NCI-H526 treated with DMSO at 0.1 percent for 48 hours (cell line): ENCODE results near the gene ZIC1.

Experiments used
- DNase-seq: peaks from one replicate; lab custom pipeline; 2025; lab: John Stamatoyannopoulos, UW

The ZIC1 gene

DNA sequence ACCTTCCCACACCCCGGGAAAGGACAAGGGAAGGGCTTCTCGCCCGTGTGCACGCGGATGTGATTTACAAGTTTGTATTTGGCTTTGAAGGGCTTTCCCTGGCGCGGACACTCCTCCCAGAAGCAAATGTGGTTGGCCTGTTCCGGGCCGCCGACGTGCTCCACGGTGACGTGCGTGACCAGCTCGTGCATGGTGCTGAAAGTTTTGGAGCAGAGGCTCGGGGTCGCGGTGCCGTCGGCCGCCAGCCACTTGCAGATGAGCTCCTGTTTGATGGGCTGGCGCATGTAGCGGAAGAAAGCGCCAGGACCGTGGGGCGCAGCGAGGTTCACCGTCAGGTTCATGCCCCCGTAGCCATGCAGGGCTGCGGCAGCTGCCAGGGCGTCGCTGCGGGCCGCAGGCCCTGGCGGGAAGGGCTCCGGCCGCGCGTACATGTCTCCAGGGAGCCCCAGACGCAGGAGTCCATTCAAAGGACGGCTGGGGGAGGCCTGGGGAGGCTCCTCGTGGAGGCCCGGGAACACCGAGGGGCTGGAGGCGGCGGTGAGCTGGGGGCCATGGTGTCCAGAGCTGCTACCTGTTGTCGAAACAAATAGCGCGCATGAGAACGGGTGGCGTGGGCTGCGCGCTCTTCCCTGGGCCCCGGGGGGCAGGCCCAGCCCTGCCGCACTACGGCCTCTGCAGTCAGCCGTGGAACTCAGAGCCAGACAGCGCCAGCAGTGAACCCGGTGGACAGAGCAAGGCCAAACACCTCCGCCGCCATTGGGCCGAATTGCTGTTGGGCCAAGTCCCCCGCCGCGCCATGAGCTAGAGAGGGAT, 13.1 kb upstream of the ZIC1 start:
- no peak for DNase-seq

DNA sequence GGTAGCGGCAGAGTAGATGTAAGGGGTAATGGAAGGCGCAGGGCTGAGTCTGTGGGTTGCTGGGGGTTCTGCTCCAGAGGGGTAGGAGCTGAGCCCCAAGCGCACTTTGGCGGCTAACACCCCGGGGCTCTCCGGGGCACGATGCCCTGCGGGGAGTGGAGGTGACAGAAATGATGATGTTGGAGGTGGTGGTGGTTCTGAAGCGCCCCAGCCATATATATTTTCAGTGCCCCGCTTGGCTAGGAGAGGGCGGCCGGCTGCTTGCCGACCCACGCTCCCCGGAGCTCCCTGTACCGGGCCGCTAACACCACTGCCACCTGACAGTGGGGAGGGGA, 12.5 kb upstream of the ZIC1 start:
- no peak for DNase-seq

DNA sequence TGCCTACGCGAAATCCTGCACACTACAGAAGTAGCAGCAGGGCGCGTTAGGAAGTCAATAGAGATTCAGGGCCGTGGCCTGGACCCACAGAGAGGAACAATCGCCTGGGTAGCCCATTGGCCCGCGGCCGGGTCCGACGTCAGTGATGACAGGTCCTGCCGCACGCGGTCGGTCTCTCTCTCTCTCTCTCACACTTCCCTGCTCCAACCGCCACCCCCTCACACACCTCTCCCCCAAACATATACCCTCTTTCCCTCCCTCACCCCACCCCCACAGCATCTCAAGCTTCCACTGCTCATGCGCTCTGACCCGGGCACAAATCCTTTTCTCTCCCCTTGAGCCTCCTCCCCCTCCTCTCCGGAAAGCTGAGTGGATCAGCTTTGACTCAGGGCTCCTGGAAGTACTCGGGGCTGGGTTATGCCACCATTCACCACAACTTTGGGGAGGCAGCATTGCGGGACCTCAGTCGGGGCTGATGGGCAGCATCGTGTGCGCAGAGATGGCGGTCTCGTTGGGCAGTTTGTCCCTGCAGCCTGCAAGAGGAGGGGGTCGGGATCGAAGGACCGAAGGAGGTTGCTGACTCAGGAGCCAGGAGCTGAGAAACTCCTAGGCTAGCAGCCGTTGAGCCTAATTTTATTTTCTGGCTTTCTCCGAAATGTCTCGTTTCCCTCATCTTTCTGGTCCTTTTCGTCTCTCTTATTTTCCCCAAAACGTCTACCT, 11.8 kb upstream of the ZIC1 start:
- DNase-seq: no peak

DNA sequence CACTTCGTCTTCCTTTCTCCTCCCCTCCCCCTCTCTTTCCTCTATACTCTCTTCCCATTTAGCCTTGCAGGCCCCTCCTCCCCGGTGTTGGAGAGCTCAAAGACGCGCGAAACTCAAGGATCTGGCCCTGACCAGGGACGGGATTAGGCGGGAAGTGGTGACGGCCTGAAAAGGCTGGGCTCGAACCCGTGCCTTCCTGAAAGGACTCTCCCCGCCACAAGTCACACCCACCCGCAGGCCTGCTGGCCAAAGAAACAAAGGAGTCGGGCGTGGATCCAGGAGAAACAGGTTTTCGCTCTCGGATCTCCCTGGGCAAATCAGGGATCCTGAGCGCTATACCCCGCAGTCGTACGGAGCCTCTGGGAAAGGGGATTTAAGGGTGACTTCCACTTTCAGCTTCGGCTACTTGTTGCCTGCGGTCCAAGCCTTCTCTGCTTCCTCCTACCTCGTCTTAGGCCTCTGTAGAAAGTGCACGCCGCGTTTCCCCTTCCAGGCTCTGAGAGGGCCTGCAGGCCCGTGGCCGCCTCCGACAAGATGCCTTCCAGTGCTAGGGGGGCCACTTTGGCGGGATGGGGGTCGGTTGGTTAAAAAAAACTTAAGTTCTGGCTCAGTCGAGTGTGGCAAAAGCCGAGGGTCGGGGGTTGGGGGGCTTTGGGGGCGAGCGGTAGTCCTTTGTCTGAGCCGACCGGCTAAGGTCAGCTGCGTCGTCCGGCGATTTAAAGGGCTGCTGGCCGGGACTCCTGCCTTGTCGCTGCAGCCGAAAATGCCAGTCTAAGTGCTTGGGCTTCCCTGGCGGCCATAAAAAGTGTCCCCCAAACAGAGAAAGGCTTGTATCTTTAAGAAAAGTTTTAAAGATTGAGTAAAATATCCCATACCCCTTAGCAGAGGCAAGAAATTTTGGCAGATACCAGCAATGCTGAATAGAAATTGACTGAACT, 11.0 kb upstream of the ZIC1 start:
- DNase-seq: no peak

DNA sequence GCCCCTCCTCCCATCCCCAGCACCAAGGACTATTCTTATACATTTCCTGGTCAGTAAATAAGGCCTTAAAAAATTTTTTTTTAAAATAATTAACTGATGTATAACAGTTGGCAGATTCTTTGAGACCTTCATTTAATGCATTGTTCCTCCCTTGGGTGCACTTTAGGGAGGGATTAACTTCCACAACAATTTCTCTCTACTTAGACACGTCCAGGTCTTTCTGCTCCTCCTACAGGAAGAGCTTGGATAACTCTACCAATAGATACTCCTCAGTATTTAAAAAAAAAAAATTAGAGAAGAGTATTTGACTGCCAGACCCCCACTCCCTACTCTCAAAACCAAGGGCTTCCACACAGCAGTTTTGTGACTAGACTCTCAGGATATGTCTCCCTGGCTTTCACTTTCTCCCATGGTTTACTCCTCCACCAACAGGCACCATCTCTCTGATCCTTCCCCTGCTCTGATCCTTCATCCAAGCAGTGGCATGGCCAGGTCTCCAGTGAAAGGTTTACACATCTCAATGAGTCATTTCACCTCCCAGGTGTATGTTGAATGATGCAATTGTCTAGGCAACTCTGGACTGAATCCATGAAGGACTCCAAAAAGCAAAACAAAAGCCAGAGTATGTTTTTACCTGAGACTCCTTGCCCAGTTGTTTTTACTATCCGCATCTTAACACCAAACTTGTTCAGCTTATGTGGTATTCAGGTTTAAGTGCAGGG, 10.2 kb upstream of the ZIC1 start:
- DNase-seq: no peak

DNA sequence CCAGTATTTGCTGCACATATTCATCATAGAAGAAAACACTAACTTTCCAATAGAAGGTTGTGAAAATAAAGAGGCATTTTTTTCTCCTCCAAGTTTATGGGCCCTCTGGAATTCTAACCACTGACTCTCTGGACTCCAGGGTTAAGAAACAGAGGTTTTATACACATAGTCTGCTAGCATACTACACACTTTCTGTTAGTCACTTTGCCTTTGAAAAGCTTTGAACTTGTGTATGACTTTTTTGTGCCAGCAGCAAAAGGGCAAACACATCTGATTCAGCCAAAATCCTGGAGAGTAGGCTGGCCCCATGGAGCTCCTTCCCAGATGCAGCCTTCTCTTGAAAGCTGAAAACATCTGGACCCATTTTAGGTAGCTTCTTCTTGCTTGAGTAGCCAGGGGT, 9.1 kb upstream of the ZIC1 start:
- DNase-seq: no peak

DNA sequence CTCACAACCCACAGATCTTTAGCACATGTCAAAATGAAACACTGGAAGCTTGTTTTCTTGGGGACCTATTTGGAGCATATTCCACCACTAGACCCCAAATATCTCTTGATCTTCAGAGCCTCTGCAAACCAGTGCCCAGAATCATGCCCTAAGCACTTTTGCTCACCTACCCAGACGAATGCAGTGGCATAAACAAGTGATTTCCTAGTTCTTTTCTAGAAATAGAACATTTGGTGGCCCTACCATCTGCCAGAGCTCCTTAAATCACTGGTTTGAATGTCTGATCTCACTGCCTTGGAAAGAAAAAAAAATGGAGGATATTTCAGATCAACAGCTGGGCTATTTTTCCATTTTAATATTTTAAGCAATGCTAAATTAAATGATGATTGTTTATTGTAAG, 8.2 kb upstream of the ZIC1 start:
- DNase-seq: no peak

DNA sequence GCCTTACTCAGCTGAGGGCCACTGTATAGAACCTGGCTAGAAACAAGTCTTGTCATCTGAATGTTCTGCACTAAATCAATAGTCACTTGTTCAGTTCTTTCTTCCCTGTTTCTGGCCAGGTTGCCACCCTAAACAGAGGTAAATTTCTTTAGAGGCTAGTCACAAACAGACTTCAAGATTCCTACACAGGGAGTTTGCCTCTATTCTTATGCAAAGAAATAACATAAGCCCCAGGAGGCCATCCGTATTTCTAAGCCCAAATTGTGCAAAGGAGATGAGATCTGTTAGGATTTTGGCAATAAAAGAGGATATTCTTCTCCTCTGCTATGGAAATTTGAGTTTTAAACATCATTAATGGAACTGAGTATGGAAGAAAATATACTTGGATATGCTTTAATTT, 7.7 kb upstream of the ZIC1 start:
- DNase-seq: no peak

DNA sequence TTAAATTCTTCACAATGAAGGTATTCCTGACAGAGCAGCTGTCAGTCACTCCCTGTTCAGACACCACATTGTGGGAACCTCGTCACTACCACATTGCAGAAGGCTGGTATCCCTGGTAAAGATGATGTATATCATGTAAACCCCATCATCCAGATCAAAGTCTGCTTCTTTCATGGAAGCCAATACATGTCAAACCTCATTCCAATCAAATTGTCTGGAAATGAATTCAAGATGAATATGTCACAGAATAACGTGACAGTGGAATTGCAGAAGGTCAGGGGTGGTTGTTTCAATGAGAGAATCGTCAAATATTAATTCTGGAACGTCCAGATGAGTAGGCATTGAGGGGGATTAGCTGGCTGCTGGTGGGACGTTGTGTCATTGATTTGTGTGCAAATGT, 7.0 kb upstream of the ZIC1 start:
- no peak for DNase-seq

DNA sequence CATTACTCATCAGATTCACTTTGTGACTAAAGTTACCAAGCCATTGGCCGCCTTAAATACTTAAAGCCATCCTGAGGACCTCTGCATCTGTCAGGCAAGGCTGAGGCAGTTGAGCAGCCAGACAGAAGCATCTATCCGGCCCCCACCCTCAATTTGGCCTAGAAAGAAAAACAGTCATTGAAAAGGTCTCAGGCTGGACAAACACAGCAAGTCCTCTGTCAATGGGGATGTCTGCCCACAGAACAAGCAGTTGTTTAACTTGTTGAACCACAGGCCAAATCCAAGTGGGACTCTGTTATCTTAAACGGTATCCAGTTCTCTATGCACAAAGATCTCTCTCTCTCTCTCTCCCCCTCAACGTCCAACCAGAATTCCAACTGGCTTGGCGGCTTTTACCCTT, 5.7 kb upstream of the ZIC1 start:
- DNase-seq: no peak

DNA sequence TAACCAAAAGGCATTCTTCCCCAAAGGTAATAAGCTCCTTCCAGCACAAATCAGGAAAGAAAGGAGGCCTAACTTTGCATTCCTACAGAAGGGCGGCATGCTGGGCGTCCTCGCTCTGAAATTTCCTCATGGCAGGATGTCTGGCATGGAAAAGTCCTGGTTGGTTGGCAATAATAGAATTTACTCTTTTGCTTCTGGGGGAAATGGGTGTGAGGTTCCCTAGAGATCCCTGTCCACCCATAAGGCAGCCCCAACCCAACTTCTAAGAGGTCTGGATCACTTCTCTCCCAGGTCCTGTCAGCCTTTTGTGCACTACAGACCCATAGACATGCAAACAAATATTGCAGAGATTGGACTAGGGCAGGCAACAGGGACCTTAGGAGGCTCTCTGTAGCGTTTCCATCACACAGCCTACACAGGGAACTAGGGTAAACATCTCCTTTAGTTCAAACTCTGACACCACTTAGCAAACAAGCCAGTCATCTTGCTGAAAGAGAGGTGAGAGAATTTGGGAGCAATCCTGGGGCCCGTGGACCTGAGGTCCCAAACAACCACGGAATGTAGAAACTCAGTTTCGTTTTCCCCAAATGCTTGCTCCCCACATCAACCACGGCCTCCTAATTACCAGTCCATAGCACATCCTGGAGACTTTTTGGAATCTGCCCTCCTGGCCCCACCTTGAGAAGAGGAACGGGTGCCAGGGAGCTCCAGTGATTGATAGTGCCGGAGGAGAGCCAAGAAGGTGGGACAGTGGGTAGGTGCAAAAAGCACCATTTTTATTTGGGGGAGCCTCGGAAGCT, 5.0 kb upstream of the ZIC1 start:
- no peak for DNase-seq

DNA sequence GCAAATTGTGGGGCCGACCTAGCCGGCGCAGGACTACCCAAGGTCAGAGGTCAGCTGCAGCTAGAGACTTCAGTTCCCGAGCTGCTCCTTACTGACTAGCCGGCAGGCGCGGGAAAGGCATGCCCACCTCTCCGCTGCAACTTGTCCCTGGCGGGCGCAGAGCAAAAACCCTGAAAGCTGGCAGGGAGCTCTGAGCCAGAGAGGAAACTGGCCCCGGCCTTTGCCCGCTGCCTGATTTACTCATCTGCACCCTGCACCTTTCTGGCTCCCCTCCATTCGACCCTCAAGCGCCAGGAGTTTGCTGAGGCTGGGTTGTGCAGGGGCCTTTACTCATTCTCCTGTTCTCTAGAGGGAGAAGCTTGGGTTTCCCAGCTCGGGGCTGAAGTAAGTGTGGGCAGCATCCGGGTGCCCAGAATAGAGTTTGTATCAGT, 4.3 kb upstream of the ZIC1 start:
- DNase-seq: no peak

DNA sequence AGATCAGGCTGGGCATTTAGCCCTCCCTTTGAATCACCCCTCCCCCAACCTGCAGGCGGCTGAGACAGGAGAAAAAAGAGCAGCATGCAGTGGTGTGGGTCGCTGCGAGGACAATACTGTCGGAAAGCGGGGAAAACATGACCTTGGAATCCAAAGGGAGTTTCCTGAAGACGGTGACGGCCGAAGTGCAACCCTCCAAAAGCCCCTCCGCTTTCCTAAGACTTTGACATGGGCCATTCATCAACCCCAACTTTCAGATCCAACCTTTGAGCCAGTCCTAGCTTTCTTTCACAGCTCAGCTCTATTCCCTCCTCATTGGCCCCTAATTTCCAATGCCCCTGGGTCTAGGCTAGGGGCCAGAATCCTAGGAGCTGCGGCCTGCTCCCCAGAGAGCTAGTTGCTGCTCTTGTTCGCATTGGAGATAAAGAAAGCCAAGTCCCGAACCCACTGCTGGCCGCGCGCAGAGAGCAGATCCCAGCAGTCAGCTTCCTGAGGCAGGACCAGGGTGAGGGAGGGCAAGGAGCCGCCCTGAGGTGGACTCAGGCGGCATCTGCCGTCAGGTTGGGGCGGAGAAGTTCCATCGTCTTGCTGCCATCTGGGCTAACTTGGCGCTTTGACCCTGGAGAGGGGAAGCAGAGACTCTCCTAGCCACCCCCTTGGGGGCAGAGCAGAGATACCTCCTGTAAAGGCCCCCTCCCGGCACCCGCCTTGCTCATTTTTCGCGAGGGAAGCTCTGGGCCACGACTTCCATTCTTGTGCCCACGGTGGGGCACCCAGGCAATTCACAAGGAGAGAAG, 3.7 kb upstream of the ZIC1 start:
- no peak for DNase-seq

DNA sequence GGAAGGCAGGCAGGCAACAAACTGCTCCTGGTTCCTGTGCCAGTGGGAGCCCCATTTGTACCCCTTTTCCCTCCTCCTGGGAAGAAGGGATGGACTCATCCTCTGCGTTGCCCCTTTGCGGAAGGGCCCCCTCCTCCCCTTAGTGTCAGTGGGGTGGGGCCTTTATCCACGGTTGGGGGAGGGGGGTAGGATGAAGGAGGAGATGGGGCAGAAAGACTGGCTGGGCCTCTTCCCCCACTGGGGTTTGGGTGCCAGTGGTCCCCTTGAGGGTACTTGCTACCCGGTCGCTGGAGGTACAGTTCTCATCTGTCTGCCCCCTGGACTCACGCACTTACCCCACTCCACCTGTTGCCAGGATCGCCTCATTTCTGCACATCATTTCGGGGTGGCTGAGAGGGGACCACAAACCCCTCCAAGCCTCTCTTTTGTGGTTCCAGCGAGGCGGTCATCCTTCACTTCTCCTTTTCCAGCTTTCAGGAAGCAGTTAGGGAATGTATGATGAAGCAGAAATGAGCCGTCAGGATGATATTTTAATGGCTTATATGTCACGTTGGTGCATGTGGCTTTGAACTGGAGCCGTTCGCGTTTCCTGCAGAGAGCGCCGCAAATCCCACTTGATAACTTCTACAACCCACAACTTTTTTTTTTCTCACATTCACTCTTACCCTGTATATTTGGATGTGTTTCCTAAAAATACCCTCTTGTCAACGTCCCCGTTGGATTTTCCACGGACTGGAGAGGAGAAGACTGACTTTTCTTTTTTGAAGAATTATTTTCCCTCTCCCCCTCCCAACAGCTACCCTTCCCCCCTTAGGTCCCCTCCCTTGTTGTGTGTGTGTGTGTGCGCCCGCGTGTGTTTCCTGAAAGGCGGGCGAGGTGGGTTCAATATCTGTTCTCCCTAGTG, 2.9 kb upstream of the ZIC1 start, which contains the start of gene ZIC4:
Gene ZIC4 (minus strand): TSS at position 516 of the 904 bp plus-strand sequence. CDS start 3,746 bp downstream, outside the sequence.
- DNase-seq: no peak

DNA sequence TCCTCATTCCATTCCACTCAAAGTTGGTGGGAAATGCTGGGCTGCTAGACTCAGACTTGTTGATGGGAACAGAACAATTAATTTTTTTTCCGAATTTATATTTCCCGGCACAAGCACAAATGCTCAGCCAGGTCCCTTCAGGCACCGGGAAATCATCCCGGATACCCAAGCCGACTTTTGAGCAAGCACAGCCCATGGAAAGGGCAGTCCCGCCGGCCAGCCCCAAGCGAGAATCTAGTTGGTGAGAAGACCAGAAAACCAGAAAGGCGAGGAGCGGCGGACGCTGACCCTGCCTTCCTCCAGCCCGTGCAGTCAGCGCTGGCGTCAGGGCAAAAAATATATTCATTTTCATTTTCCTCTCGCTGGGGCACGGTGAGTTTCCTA, 2.1 kb upstream of the ZIC1 start:
- DNase-seq: no peak

DNA sequence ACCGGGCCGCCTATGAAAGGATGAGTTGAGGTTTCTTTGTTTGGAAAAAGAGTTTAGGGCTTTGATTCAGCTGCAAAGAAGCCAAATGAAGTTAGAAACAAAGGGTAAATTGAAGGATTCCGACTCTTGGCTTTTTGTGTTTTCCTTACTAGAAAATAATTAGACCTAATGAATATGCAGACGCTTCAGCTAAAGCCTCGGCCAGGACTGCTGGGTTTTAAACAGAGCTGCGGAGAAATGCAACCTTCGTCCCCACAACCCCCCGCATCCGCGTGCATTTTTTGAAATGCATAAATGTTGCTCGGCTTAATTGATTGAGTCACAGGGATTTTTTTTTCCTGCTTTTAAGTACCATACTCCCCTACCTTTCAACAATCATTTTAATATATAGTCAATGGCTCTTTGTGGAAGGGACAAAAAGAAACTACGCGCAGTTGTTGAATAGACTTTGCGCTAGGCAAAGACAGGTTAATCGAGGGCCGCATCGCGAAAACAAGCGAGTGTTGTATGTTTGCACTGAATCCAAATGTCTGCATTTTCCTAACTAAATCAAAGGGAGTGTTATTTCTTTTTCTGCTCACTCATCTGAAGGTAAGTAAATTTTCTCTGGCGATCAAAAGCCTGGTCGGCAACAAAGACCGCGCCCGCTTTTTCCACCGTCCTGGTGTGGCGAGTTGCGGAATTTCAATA, 1.5 kb upstream of the ZIC1 start:
- DNase-seq: no peak

DNA sequence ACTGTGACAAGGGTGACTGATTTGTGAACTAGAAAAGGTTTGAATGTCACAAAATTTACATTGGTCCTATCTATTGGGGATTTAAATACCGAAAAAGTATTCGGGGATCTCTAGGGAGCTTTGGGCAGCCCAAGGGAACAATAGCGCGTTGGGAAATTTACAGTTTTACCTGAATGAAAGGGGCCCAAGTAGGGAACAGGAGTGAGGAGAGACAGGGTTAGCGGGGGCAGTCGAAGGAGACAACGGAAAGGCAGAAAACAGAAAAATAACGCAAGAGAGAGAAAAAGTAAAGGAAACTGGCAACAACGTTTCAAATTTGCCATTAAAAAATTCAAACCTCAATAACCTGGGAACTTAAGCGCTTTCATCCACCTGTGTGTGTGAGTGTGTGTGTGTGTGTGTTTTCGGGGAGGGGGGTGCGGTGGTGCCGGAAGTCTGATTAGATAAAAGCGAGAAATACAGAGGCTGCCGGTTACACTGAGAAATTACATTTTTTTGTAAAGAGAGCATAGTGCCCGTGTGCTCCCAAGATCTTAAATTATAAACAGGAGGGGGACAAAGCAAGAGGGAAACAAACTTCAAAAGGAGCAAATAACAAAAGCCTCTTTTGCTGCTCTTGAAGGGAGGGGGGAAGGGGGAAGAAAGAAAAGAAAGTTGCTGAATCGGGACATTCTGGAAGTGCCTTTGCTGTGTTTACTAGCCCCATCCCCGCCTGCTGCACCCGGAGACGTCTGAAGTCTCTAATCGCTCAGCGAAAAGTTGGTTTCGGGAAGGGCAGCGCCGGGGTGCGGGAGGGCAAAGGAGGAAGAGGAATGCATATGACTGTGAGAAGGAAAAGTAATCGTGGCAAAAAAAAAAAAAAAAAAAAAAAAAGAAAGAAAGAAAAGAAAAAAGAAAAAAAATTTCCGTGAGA, 721 bp upstream of the ZIC1 start:
- DNase-seq: no peak
